Measurements from ENCODE around the gene RYR3.

The RYR3 gene

GRCh38 chr15:33310481-33311311 lies at the start of gene RYR3:
Gene RYR3 (plus strand): TSS chr15:33310967. CDS start chr15:33311046, 79 bp downstream.
- no peak for DNase-seq (ENCODE audit: low read depth)

DNA sequence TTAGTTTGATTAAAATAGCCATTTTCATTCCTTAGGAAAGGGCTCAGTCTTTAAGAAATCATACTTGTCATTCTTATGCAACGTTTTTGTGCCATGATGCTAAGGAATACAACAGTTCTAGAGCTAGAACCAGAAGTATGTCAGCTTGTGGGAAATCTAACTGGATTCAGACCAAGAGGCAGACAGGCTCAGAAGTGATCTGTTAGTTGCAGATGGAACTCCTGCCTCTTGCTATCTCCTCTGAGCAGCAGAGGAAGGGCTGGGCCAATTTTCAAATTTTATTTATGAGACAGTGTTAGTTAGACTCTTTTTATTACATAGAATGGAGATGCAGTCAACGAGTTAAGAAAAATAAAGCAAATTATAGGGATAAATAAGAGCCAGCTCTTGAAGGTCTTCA lies 48.5 kb upstream of the RYR3 start:
- DNase-seq (ENCODE audit: low read depth): no peak

- no peak for DNase-seq (ENCODE audit: low read depth)
Observed at GRCh38 chr15:33277689-33278088, 33.1 kb upstream of the RYR3 start.

GRCh38 chr15:33278816-33279612 lies 31.8 kb upstream of the RYR3 start:
- no peak for DNase-seq (ENCODE audit: low read depth)

- no peak for DNase-seq (ENCODE audit: low read depth)
Observed at GRCh38 chr15:33279613-33280205, 31.1 kb upstream of the RYR3 start.

DNA sequence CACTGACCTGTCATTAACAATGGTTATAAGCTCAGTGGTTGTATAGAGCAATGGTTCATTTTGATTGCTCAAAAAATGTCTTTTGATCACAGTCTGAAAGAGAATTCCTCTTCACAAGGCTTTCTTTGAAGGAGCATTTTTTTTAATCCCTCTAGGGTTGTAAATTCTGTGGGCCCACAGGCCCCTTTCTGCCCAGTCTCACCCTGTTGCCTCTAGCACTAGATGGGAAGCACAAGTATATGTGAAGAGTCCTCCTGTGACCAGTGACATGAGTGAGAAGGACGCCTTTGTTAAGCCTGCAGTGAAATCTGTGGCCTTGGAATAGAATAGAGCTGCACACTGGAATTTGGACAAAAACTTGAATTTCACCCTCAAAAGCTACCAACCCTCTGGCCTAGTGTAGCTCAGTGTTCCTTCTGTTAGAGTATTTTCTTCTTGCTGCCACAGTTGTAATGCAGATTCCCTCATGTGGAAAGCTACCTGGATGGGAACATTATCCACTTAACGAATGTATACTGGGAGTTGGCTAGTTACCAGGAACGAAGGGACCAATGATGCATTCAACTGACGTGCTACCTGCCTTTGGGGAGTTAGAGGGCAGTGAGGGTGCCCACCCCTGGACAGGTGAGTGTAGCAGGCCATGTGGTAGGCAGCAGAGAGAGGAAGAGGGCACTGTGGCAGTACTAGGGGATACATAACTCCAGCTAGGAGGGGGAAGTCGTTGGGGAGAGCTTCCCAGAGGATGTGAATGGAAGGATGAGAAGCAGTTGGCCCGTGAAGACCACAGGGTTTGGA lies 28.3 kb upstream of the RYR3 start:
- no peak for DNase-seq (ENCODE audit: low read depth)

DNA sequence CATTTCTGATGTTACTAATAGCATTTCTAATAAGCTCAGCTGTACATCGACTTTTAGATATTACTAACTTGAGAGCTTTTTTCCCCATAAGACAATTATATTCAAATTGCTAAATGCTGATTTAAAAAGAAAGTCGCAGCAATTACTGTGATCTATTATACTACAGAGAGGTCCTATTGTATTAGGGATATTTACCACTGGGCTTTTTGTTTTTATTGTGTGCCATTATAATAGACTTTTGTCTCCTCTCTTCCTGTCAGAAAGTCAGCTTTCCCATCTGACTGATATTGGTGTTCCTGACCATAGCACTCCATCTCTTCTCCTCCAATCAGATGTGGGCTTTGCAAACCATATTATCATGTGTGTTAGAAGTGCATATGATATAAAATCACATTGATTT lies 27.2 kb upstream of the RYR3 start:
- DNase-seq (ENCODE audit: low read depth): no peak

- no peak for DNase-seq (ENCODE audit: low read depth)
Observed at GRCh38 chr15:33284336-33284735, 26.4 kb upstream of the RYR3 start.

- no peak for DNase-seq (ENCODE audit: low read depth)
Observed at GRCh38 chr15:33292717-33293307, 18.0 kb upstream of the RYR3 start.

DNA sequence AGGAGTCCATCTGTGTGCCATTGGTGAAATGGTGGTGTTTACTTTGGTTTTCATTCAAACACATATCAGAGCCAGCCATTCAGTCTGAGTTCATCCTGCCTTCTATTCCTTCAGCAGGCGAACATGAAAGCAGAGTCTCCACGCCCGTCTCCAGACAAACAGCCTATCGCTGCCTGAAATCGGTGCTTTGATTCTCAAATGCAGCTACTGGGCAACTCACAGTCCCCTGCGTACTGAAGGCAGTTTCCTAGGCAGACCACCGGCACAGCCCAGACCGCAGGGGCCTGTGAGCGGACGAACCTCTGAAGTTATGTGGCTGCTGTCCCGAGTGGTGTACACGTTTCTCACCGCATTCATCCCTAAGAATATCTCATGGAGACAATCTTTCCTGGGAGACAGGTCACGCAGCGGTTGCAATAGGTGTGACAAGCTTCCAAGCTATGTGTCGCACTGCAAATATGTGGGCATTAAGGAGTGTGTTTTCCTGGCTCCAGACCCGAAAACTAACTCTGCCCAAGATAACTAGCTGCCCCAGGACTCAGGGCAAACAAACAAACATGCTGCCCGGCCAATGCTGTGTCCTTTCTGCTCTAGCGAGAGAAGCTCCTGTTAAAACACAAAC lies 16.9 kb upstream of the RYR3 start:
- DNase-seq (ENCODE audit: low read depth): no peak

DNA sequence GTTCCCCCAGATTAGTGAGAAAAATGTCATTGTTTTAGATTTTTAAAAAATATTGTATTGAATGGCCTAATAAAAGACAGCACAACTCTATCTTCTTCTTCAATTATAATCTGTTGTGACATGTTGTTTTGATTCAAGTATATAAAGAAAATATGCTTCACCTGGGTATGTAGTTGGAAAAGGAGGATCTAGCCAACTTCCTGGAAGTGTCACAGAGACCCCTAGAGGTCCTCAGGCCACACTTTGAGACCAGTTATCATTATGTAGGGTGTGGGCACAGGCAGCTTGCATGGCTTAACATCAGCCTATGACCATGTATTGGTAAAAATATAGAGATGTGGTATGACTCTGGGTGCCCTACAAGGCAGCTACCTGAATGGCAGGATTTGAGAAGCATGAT lies 14.7 kb upstream of the RYR3 start:
- DNase-seq (ENCODE audit: low read depth): no peak

- no peak for DNase-seq (ENCODE audit: low read depth)
Observed at GRCh38 chr15:33296856-33297255, 13.9 kb upstream of the RYR3 start.

DNA sequence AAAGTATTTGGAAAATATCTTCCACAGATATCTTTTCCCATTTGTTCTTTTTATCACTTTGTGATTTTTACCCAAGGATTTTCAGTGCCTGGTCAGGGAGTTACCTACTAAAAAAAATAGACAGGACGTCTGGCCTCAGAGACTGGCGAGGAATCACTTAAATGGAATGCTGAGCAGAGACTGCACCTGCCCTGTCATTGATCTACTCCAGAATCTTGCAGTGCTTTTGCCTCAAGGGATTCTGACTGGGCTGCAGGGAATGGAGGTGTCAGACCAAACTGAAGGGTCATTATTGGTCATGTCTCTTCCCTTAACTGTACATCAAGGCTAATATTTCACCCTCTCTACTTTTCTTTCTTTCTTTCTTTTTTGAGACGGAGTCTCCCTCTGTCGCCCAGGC lies 12.1 kb upstream of the RYR3 start:
- DNase-seq (ENCODE audit: low read depth): no peak

- DNase-seq (ENCODE audit: low read depth): no peak
Observed at GRCh38 chr15:33304924-33305323, 5.8 kb upstream of the RYR3 start.

DNA sequence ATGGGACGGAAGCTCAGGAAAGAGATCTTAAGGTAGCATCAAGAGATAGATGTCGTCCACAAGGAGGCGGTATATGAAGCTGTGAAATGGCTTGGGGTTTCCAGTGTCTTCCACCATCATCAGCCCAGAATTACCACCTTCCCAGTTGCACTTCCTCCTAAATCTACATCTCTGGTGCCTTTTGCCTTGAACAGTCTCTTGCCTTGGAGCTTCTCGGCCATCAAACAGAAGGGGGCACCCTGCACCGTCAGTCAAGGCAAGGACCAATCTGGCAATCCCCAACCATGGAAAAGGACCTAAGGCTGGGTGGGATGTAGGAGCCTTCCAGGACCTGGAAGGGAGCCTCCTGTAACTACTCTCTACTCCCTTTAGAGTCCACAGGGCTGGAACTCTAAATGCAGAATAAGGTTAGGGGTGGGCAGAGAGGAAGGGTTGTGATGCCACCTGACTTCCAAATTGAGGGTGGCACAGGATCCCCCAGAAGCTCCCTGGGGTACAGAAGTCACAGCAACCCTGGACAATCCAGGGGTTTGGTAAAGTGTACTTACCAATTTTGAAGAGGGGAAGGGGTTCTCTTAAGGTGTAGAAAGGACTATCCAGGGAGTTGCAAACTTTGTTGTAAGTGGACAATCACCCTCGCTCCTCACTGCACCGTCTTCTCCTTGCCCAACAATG lies 1.0 kb upstream of the RYR3 start:
- DNase-seq (ENCODE audit: low read depth): no peak

- DNase-seq (ENCODE audit: low read depth): no peak
Observed at GRCh38 chr15:33311312-33311971, 675 bp downstream of the RYR3 start.

DNA sequence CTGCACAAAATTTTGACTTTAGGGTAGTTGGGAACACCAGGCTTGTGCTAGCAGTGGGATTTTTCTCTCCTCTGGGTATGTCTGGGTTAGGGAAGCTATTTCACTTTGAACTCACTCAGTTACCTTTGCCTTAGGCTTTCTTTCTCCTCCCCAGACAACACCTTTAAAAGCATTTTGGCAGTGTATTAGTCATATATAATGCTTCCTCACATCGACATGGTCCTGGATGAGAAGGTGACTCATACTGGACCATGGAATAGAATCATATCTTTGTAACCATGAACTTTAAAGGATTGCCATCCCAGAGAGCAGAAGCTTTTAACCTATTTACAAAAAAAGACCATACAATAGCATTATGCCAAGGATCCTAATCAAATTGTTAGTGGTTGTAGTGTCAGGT lies 2.7 kb downstream of the RYR3 start:
- DNase-seq (ENCODE audit: low read depth): no peak

- DNase-seq (ENCODE audit: low read depth): no peak
Observed at GRCh38 chr15:33314069-33314468, 3.3 kb downstream of the RYR3 start.

DNA sequence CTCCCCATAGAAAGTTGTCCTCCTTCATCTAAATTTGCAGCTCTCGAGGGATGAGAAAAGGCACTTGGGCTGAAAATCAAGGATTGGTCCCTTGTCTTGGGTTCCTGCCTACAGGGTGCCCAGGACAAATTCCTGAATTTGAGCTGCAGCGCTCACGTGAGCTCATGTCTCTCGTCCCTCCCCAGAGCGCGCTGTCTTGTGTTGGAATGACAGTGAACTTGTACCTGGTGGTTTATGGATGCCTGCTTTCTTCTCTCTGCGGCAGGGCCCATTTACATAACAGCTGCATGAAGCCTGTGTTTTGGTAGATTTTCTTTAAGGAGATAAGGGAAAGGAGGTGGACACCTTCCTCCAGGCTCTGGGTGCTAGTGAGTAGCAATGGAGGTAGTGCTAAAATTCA lies 4.3 kb downstream of the RYR3 start:
- no peak for DNase-seq (ENCODE audit: low read depth)

DNA sequence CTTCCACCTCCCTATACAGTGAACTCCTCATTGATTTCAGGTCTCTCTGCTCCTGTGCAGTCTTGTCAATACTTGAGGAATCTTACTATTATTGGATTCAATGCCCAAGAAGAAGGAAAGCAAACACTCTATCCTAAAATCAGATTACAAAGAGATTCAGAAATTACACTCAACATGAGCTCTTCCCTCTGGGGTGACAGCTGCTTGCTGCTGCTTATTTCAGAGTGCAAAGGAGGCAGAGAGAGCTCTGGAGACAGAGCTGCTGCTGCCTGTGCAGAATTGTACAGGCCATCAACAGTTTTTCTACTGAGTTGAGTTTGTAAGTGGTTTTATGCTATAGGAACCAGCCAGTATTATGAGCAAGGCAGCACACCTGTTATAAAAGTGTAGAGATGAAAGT lies 7.1 kb downstream of the RYR3 start:
- DNase-seq (ENCODE audit: low read depth): no peak

All from activated T-helper 9 cell treated with anti-CD3 and anti-CD28 coated beads, Interleukin-2, amount 50 U/mL, for 16 hours (primary cell).